ENCODE measurements around the gene GNG13.

The GNG13 gene

DNA sequence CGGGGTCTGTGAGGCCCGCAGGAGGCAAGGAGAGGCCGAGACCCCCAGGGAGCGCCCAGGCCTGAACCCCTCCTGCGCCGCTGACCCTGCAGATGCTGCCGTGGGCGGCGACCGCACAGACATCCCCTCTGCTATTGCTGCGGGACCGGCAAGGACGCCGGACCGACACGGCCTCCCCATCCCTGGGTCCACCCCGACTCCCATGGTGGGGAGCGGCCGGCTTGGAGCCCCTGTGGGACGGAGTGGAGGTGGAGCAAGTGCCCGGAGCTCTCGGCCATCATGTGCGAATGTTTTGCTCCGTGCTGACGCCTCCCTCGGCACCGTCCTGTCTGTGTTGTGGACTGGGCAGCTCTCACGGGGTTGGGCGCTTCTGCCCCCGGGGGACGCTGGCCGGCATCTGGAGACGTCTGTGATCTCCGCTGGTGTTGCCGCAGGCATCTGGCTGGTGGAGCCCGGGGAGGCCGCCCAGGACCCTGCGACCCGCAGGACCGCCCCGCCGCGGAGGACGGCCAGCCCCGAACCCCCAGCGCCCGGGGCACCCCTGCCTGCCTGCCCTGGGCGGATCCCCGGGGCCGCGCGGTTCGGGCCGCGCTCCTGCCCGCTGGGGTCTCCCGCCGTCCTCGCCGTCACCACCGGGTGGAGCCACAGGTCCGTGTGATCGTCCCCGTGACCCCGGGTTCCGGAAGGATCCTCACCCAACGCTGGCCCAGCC is 12.8 kb upstream of the GNG13 start:
- DNase-seq (peak; percentile 69), ATAC-seq (peak; percentile 77)

DNA sequence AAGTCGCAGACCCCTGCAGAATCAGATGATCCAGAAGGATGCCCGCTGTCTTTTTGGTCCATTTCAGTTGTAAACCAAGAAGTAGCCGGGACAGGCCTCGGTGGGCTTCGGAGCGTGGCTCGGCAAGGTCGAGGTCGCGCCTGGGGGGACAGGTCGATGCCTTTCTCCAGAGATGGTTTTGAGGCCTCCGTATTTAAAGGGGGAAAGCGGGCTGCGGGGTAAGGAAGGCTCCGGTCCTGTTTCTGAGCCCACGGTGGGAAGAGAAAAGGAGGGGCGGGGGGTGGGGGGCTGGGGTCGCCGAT is 7.5 kb upstream of the GNG13 start:
- no peak for ATAC-seq
- no peak for DNase-seq

DNA sequence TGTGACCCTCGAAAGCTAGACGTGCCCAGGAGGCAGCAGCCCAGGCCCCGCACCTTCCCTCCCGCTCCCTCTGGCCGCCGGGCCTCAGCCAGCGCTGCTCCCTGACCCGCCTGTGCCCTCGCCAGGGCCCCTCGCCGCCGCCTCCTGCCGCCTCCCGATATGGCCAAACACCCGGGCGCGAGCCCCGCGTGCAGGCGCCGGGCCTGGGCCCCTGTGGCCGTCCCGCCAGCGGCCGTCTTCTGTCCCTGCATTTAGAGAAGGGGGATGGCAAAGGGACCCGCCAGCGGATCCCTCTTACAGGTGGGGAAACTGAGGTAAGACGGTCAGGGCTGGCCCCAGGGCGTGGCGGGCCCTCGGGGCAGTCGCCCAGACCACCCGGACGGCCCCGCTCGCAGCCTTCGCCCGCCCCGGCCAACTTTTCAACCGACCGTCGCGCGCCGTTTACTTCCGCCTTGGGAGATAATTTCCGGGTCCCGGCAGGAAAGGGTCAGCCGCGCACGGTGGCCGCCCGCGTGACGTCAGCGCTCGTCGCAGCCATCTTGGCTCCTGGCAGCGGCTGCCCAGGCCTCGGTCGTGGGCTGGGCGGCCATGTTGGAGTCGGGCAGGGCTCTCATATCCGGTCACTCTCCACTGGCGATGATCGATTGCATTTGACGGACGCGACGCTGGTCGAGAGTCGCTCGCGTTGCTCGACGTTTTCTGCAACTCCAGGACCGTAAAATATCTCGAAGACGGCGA is 7.0 kb upstream of the GNG13 start:
- DNase-seq = peak; percentile 91
- peak; percentile 93 for ATAC-seq

DNA sequence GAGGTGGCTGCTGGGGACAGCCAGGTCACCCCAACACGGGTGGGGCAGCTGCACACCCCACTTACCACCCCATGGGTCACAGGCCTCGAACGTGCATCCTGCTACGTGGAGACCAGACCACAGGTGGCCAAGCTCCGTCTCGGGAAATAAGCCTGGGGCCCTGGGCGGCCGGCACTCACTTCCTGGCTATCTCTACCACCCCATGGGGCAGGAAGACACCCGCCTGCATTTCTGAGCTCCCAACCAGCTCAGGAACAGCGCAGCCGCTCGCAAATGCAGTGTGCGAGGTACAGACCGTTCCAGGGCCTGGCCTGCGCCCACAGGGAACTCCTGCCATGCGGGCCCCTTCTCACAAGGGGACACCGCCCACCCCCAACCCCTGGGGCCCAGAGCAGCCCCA is 4.9 kb upstream of the GNG13 start:
- ATAC-seq = no peak
- no peak for DNase-seq

DNA sequence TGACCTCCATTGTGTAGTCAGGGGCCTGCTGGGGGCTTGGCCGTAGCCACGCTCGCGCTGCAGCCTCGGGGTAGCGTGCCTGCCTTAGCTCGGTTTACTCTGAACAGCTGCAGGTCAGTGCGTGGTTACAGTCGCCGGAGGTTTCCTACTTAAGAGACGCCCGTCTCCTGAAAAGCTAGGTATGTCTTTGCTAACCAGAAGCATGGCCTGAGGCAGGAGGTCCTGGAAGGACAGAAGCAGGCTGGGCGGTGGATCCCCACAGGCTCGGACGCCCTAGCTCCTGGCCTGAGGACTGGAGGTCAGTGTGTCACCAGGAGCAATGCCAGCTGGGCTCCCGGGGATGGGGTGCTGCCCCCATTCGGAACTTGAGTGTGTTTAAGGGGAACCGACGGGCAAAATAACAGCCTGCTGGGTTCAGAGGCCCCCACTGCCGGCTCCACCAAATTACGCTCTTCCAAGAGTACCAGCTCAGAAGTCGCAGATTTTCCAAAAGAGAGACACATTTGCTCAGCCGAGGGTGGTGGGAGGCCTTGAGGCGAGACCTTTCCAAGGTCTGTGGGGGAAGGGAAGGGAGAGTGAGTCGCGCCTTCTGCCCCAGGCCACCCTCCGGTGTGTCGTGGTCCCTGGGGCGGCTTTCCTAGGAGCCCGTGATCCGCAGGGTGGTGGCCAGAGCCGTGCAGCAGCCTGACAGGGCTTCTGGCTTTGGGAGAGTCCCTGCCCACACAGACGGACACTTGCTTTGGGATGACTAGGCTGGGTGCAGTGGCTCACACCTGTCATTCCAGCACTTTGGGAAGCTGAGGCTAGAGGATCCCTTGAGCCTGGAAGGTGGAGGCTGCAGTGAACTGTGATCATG is 3.9 kb upstream of the GNG13 start:
- no peak for DNase-seq
- no peak for ATAC-seq

GRCh38 chr16:803754-804080 is 3.2 kb upstream of the GNG13 start:
- DNase-seq (no peak), ATAC-seq (no peak)

- no peak for DNase-seq
- no peak for ATAC-seq
Observed at GRCh38 chr16:802914-803753, 2.6 kb upstream of the GNG13 start.

- ATAC-seq = no peak
- DNase-seq = no peak
Observed at GRCh38 chr16:802461-802860, 1.9 kb upstream of the GNG13 start.

- peak; percentile 5 for ATAC-seq
- DNase-seq = no peak
Observed at GRCh38 chr16:801584-802363, 1.2 kb upstream of the GNG13 start.

DNA sequence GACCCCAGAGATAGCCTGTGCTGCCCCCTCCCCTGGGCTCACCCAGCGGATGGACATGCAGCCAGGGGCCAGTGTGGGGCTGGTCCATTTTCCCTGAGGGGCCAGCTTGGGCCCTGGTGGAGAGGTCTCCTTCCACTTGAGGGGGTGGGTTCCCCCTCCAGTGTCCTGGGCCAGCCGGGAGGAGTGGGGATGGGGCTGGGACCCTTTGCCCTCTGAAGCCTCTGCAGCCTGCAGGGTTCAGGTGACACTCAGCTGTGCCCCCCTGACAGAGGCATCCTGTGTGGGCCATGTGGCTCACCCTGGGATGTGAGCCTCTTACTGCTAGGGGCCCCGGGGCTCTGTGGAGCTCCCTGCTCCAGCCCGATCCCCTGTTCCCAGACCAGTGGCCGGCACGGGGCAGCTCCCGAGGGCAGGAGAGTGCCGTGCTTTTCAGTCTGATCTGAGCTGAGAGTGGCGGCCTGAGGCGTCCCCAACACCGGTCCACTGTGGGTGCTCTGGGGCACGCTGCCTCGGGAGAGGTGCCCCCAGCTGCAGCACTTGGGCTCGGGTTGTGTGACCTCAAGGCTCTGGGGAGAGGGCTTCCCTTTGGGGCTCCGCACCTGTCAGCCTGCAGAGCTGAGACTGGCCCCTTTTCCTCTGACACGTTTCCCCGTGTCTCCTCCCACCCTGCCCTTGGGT is 439 bp upstream of the GNG13 start:
- peak; percentile 3 for ATAC-seq
- DNase-seq = no peak

DNA sequence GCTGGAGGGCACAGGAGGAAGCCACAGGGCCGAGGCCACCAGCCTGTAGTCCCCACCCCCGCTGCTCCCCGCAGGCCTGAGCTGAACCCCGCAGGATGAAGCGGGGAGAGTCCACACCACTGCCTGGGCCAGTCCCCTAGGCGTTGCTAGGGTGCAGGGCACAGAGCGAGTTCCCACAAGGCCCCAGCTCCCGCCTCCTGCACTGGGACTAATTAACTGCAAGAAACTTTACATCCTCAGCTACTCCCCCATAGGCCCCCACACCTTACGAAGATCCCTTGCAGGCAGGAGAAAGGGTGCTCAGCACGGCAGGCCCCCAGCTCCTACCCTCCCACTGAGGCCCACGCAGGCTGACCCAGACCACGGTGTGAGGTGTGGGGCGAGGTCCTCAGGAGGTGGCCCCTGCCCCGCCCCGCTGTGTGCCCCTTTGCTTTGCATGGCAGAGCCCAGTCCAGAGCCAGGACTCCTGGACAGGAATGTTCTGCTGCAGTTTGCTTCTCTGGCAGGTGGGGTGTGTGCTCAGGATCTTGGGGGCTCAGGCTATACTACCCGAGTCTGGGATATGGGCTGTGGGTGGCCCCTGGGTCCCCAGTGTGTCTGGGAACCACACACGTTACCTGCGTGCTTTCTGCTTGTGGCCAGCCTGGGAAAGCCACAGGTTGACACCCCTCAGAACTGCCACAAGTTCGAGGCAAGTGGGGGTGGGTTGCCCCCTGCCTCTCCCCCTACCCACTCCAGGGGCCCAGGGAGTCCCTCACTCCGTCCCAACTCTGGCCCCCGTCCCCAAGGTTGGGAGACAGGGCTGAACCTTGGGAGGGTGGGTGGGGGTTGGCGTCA is 1.2 kb downstream of the GNG13 start:
- DNase-seq = no peak
- no peak for ATAC-seq

GRCh38 chr16:798666-799065 is 1.9 kb downstream of the GNG13 start:
- no peak for DNase-seq
- ATAC-seq = no peak

DNA sequence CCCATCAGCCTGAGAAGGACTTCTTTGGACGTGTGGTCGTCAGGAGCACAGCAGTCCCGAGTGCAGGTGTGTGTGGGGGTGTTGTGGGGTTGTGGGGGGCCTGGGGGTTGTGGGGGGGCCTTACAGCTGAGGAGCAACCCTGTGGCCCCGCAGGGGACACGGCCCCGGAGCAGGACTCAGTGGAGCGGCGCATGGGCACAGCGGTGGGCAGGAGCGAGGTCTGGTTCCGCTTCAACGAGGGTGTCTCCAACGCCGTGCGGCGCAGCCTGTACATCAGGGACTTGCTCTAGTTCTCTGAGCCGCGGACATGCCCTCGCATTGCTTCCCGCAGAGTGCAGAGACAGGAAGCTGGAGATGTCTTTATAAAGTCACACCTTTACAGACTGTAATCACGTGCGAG is 2.8 kb downstream of the GNG13 start:
- DNase-seq (no peak), ATAC-seq (no peak)

DNA sequence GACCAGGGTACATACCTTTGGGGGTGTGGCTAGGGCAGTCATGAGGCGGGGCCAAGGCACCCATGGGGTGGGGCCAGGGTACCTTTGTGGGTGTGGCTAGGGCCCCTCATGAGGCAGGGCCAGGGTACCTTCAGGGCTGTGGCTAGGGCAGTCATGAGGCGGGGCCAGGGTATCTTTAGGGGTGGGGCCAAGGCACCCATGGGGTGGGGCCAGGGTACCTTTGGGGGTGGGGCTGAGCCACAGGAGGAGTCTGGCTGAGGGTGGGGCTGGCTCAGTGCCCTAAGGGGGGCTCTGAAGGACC is 3.5 kb downstream of the GNG13 start:
- ATAC-seq (peak; percentile 26), DNase-seq (peak; percentile 41)

GRCh38 chr16:796296-797119 is 4.0 kb downstream of the GNG13 start:
- DNase-seq = no peak
- ATAC-seq = no peak

DNA sequence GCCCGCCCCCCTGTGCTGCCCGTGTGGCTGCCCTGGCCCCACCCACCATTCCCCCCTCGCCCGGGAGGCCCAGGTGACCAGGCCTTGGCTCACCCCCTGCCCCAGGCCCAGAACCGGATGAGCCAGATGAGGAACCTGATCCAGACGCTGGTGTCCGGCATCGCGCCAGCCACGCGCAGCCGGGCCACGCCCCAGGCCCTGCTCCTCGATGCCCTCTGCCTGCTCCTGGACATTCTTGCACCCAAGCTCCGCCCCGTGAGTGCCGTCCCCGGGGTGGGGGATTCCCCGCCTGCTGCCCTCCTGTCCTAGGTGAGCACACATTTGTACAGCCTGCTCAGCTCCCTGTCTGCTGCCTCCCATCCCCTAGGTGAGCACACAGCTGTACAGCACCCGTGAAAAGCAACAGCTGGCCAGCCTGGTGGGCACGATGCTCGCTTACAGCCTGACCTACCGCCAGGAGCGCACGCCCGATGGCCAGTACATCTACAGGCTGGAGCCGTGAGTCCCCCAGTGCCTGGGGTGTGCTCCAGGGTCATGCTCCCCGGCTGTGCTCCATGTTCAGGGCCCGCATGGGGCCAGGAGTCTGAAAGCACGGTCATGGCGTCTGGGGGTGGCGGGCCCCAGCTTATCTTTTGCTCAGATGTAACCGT is 4.8 kb downstream of the GNG13 start:
- ATAC-seq = no peak
- no peak for DNase-seq

GRCh38 chr16:794853-795466 is 5.6 kb downstream of the GNG13 start:
- DNase-seq (no peak), ATAC-seq (no peak)

- no peak for ATAC-seq
- DNase-seq = no peak
Observed at GRCh38 chr16:794091-794822, 6.3 kb downstream of the GNG13 start.

Data from stimulated activated naive CD8-positive, alpha-beta T cell treated with anti-CD3 and anti-CD28 coated beads, Interleukin-15, Interleukin-2, amounts not matched to agents 100 U/mL and 50 U/mL, for 24 hours (primary cell).